ENCODE data around the gene SARDH. TPM values are rescaled to one million over a fixed set of nuclear protein-coding genes. Genes with fewer than 3 reads are reported as not detected.

Gene SARDH
- polyA plus RNA-seq, 1 donor: 5.4 TPM

GRCh38 chr9:133650026-133650425, 88.1 kb downstream of the SARDH start:
- no peak for DNase-seq (ENCODE audit: low read depth)

DNA sequence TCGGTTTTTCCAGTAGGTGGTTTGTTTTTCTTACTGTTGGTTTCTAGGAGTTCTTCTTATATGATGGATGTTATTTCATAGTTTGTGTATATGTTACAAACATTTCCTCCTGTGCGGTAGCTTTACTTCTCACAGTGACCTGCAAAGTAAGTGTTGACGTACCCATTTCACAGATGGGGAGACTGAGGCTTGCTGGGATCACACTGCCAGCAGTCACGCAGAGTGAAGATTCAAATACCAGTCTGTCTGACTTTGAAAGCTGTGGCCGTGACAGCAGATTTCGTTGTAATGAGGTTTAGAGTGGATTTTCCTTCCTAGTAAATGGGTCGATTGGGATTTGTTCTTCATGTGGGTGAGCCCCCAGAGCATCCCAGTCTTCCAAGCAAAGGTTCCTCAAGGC, 89.0 kb downstream of the SARDH start:
- no peak for DNase-seq (ENCODE audit: low read depth)

- no peak for DNase-seq (ENCODE audit: low read depth)
Measured at GRCh38 chr9:133647765-133648469, 90.2 kb downstream of the SARDH start.

DNA sequence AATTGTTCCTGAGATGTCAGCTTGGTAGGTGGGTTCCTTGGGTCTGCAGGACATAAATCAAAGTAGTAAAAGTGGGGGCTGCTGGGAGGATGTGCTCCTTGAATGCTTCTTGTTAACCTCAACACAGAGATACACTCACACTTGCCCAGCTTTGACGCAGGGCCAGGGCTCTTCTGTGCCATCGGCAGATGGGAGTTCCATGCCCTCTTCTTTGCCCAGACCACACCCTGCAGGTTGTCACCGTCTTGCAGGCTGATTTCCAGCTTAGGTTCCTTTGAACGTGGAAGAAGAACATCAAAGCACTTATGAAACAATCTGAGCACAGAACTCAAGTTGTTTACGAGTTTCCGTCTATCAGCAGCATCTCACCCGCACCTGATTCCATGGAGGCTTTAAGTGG, 91.0 kb downstream of the SARDH start:
- DNase-seq (ENCODE audit: low read depth): no peak

GRCh38 chr9:133645021-133645765, 93.0 kb downstream of the SARDH start:
- no peak for DNase-seq (ENCODE audit: low read depth)

GRCh38 chr9:133643978-133644760, 94.0 kb downstream of the SARDH start:
- no peak for DNase-seq (ENCODE audit: low read depth)

DNA sequence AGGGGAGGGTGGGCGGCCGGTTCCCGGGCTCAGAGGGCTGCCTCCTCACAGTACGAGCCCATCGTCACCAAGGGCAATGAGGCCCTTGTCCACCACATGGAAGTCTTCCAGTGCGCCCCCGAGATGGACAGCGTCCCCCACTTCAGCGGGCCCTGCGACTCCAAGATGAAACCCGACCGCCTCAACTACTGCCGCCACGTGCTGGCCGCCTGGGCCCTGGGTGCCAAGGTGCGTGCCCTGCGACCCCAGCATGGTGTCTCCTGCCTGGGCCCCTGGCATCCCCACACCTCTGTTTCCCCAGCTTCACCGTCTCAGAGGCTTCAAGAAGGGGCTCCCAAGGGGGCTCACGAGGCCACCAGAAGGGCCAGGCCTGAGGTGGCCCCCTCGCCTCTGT, 94.8 kb downstream of the SARDH start:
- no peak for DNase-seq (ENCODE audit: low read depth)

GRCh38 chr9:133642708-133643361, 95.3 kb downstream of the SARDH start:
- DNase-seq (ENCODE audit: low read depth): no peak

DNA sequence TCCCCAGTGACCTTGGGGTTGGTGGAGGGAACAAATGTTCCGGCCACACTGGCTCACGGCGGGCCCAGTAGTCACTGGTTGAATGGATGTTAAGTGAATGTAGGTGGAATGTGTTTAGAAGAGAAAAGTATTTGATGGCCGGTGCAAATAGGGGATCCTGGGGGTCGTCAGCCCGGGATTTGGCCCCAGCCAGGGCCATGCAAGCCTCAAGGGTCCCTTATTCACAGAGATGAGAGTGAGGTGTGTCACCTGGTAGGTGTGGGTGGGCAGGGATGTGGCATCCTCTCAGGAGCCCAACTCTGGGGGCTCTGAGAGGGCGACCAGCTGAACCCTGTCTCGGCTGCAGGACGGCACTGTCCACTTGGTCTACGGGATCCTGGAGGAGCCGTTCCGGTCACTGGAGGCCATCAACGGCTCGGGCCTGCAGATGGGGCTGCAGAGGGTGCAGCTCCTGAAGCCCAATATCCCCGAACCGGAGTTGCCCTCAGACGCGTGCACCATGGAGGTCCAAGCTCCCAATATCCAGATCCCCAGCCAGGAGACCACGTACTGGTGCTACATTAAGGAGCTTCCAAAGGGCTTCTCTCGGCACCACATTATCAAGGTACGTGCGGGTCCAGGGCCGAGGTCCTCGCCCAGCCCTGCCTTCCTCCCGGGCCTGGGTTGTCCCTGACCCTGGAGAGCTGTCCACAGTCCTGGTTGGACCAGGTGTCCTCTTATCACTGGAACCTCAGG, 96.1 kb downstream of the SARDH start:
- DNase-seq (ENCODE audit: low read depth): no peak

DNA sequence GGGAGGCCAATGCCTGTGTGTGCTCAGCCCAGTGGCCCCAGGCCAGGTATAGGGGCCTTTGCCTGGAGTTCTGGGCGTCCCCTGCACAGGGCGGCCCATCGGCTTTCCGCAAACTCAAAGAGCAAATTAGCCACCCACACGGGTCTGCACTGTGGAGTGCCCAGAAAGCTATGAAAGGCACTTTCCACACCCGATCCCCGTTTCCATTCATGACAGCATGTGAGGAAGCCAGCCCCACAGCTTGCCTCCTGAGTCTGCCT, 96.8 kb downstream of the SARDH start:
- DNase-seq (ENCODE audit: low read depth): no peak

DNA sequence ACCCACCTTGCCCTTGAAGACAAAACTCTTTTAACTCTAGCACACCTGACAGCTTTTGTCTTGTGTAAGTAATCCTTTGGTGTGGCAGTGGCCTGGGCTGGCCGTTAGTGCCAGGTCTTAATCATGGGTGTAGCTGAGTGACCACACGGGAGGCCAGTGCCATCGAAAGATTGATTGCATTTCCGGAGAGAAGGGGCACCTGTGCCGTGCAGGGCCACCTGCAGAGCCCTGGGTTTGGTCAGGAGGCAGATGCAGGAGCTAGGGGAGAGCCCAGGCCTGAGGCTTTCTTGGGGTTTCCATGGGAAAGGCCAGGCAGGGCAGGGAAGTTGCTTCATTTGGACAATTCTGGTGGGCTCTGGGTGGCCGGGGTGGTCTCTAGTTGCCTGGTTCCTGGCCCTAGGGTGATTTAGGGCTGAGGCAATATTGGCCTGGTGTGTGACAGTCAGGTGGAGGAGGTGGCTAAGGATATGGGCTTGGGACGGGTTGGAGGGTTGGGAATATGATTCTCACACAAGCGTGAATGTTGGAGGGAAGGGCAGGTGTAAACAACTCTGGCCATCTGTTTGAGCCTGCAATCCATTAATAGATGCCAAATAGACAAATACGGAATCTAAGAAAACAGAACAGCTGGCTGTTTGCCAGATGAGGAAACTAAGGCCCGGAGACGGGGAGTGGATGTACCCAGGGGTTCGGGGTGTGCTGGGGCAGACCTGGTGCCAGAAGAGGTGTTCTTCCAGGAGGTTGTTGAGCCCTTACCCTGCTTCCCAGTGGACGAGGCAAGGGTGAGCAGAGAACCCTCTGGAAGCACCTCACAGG, 97.4 kb downstream of the SARDH start:
- no peak for DNase-seq (ENCODE audit: low read depth)

DNA sequence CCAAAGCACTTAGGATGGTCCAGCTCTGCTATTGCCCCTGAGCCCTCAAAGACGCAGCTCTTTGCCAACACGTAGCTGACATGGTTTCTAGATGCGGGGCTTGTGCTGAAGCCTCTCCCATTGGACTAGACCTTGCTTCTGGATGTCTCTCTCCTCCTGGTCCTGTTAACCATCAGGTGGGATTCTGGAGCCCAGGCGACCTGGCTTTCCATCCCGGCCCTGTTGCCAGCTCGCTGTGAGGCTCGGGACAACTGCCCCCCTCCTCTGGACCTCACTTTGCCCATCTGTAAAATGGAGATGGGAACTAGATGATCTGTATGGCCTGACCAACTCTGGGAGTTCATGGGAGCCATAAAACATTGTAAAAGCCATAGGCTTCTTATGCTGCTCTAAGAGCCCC, 98.0 kb downstream of the SARDH start:
- no peak for DNase-seq (ENCODE audit: low read depth)

DNA sequence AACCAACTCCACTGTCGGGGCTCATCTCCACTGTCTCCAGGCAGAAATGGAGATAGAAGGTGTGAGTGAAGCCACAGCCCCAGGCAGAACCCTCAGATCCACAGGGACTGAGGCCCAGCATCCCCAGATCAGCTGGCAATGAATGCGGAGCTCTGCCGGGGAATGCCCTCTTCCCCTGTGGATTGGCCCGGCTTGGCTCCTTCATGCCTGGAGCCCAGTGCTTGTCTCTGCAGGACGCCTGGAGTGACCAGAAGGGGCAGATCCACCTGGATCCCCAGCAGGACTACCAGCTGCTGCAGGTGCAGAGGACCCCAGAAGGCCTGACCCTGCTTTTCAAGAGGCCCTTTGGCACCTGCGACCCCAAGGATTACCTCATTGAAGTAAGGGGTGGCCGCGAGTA, 98.5 kb downstream of the SARDH start:
- DNase-seq (ENCODE audit: low read depth): no peak

DNA sequence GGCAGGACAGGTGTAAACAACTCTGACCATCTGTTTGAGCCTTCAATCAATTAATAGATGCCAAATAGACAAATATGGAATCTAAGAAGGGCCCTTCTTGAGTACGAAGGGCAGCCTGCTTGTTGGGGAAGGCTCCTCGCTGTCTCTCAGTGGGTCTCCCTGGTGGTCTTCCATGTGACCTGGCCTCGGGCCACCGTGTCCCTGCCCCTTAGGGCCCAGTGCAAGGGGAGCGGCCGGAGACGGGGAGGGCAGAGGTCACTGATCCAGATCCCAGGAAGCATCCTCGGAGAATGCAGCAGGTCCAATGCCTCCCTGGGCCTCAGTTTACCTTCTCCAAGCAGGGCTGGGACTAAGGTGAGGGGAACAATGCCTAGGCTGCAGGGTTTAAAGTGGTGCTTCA, 99.4 kb downstream of the SARDH start:
- DNase-seq (ENCODE audit: low read depth): no peak

DNA sequence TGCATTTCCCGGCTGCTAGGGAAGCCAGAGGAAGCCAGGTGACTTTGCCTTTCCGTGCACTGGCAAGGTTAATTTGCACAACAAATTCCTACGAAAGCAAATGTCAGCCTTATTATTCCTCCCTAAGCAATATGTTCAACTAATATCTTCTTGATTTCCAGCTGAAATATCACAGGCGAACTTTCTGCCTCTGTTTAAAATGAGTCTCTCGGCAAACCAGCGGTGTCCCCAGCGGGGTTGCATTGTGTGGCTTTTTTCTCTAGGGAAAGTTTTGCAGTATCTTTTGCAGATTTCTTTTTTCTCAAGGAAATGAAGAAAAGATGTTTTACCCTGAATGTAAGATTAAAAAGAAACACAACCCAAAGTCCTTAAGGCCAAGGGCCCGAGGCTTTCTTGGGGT, 100.1 kb downstream of the SARDH start:
- no peak for DNase-seq (ENCODE audit: low read depth)

- DNase-seq (ENCODE audit: low read depth): no peak
Measured at GRCh38 chr9:133637451-133638055, 100.6 kb downstream of the SARDH start.

- no peak for DNase-seq (ENCODE audit: low read depth)
Measured at GRCh38 chr9:133636902-133637301, 101.2 kb downstream of the SARDH start.

DNA sequence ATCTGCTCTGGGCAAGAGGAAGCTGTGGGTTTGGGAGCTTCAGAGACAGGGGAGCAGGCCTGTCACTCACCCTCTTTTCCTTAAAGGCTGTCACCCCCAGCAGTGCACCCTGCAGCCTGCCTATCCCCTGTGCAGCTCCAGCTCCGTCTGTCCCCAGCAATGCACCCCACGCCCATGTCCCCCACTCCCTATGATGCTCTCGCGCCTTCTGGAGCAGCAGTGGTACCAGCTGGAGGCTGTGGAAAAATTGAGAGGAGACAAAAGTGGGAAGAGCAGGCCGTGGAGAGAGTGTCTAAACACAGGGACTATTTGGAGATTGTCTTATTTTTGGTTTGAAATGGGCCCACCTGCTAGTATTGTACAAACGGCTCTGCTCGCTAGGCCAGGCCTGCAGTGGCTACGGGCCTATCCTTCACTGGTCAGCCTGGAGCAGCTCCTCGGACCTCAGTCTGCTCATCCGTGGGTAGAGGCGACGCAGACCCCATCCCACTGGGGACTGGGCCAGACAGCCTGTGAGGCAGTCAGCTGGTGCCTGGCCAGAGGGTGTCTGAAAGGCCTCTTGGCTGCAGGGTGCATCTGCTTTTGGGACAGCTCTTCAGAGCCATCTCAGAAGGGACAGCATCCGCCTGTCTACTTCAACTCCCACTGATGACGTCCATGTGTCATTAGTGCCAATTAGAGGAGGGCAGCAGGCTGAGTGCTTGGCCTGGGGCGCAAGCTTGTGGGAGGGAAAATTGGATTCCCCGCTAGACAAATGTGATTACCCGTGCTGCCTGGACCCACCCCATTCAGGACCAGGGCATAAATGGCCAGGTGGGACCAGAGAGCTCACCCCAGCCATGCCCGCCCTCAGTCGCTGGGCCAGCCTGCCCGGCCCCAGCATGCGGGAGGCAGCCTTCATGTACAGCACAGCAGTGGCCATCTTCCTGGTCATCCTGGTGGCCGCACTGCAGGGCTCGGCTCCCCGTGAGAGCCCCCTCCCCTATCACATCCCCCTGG, 102.3 kb downstream of the SARDH start, which contains the start of gene DBH:
DBH (plus strand) TSS at position 831 of the 999 bp plus-strand sequence; CDS start at position 840, 9 bp downstream.
- DNase-seq (ENCODE audit: low read depth): no peak

DNA sequence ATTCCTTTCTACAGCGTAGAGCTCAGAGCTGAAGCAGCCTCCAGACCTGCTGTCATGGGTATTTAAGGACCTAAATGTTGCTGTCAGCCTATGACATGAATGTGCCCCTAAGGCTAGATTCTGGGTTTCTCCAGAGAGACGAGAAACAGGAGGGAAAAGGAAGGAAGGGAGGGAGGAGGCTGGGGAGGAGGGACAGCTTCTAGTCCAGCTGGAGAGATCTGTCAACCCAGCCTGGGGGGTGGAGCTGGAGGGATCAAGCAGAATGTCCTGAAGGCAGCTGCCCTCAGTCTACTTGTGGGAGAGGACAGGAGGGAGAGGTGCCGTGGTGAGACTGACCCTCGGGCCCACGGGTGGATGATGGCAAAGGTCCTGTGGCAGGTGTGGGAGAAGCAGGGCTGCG, 103.1 kb downstream of the SARDH start:
- no peak for DNase-seq (ENCODE audit: low read depth)

Measured in forelimb muscle (tissue), 1 donor.